Measurements from ENCODE around the gene NEURL3.
A peak's percentile ranks its signal among the peaks of the same experiment; 100 is the strongest.

Gene NEURL3

DNA sequence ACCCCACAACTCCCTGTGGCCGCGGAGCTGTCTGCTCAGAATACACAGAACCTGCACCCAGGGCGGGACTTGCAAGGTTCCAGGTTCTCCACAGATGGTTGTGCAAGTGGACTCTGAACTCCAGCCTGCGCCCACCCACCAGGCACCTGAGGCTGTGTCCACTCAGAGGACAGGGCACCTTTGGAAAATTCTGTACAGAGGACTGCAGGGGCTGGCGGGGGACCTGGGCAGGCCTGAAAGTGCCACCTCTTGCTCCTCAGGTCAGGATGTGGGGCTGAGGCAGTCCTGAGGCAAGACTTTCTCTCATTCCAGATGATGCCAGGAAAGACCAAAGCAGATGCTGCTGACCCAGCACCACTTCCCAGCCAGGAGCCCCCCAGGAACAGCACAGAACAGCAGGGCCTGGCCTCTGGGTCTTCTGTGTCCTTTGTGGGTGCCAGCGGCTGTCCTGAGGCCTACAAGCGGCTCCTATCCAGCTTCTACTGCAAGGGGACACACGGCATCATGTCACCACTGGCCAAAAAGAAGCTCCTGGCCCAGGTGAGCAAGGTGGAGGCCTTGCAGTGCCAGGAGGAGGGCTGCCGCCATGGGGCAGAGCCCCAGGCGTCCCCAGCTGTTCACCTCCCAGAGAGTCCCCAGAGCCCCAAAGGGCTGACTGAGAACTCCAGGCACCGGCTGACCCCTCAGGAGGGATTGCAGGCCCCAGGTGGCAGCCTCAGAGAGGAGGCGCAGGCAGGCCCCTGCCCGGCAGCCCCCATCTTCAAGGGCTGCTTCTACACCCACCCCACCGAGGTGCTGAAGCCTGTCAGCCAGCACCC is 45.8 kb upstream of the NEURL3 start:
- DNase-seq (ENCODE audit: low read depth): no peak
- TF ChIP-seq, protein P1, sequence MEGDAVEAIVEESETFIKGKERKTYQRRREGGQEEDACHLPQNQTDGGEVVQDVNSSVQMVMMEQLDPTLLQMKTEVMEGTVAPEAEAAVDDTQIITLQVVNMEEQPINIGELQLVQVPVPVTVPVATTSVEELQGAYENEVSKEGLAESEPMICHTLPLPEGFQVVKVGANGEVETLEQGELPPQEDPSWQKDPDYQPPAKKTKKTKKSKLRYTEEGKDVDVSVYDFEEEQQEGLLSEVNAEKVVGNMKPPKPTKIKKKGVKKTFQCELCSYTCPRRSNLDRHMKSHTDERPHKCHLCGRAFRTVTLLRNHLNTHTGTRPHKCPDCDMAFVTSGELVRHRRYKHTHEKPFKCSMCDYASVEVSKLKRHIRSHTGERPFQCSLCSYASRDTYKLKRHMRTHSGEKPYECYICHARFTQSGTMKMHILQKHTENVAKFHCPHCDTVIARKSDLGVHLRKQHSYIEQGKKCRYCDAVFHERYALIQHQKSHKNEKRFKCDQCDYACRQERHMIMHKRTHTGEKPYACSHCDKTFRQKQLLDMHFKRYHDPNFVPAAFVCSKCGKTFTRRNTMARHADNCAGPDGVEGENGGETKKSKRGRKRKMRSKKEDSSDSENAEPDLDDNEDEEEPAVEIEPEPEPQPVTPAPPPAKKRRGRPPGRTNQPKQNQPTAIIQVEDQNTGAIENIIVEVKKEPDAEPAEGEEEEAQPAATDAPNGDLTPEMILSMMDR (conservative IDR thresholded peaks at IDR 0.05; ENCODE audit: low read depth, low read length): no peak
- no peak overlapping the region for H3K4me3 ChIP-seq (ENCODE audit: low read length)

DNA sequence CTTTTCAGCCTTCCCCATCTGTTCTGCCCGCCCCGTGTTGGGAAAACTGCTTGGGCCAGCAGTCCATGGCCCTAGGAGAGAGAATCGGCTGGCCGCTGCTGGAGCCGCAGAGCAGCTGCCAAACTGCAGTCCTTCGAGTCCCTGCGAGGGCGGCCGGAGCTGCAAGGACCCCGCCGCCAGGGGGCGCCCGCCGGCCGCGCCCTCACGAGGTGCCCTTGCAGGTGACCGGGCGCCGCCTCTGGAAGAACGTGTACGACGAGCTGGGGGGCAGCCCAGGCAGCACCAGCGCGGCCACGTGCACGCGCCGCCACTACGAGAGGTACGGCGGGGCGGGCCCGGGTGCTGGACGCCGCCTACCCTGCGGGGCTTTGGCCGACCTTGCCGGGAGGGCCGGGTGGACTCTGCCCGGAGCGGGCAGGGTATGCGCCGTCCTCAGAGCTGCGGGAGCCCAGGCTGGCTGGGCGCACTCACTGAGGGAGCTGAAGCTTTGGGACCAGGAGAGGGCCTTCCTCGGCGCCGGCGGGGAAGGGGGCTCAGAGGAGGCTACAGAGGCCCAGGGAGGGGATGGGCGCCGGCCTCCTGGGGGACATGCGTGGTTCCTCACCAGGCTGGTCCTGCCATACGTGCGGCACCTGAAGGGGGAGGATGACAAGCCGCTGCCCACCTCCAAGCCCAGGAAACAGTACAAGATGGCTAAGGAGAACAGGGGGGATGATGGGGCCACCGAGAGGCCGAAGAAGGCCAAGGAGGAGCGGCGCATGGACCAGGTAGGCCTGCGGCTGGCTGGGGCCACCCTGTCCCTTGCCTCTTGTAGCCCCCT is 45.0 kb upstream of the NEURL3 start:
- H3K4me3 ChIP-seq (ENCODE audit: low read length): no peak overlapping the region
- DNase-seq (ENCODE audit: low read depth): no peak
- TF ChIP-seq, protein P1 (conservative IDR thresholded peaks at IDR 0.05; ENCODE audit: low read depth, low read length): peak; percentile 42

DNA sequence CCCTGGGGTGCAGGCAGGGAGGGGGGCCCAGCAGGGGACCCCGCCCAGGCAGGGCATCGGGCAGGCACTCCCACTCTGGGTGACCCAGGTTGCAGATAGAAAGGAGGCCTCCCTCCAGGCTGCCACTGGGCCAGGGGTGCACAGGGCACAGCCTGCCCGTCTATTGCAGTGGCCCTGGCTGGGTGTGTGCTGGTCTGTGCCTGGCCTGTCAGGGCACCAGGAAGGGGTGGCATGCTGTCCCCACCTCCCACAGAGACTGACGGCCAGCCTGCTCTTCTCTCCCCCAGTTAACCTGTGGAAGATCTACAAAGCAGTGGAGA is 44.3 kb upstream of the NEURL3 start:
- TF ChIP-seq, protein P1 (conservative IDR thresholded peaks at IDR 0.05; ENCODE audit: low read depth, low read length): no peak

DNA sequence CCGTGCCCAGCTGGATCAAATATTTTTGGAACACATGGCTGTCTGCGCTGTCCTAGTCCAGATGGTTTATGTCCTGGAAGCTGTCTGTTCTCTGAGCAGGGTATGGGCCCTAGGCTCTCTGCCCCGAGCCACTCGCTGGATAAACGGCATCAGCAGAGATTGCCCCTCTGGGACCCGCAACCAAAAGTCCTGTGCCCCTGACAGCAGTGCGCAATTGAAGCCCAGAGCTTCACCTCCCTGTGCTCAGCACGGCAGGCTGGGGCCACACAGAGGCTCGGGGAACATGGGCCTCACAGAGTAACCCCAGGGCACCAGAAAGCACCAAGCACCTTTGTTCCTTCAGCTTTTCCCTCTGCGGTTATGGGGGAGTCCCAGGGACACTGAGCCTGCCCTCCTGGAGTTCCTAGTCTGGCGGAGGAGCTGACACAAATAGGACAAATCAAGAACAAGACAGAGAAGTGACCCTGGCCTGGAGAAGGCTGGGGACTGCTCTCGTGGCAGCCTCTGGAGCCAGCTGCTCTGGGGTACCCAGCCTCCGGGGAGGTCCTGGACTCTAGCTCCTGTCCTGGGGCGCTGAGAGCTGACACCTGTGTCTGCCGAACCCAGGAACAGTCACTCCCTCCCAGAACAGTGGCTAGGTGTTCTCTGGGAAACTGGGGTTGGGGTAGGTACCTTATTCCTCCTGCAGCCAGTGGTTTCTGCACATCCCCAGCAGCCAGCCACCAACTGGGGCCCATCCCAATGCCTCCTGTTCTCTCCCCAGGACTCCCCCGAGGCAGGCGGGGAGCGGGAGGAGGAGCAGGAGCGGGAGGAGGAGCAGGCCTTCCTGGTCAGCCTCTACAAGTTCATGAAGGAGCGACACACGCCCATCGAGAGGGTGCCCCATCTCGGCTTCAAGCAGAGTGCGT is 43.7 kb upstream of the NEURL3 start:
- H3K4me3 ChIP-seq (ENCODE audit: low read length): no peak overlapping the region
- TF ChIP-seq, protein P1 (conservative IDR thresholded peaks at IDR 0.05; ENCODE audit: low read depth, low read length): no peak
- no peak for DNase-seq (ENCODE audit: low read depth)

More for the DNA sequence above, 44.3 kb upstream of the NEURL3 start:
- DNase-seq (ENCODE audit: low read depth): no peak
- H3K4me3 ChIP-seq (ENCODE audit: low read length): no peak overlapping the region

DNA sequence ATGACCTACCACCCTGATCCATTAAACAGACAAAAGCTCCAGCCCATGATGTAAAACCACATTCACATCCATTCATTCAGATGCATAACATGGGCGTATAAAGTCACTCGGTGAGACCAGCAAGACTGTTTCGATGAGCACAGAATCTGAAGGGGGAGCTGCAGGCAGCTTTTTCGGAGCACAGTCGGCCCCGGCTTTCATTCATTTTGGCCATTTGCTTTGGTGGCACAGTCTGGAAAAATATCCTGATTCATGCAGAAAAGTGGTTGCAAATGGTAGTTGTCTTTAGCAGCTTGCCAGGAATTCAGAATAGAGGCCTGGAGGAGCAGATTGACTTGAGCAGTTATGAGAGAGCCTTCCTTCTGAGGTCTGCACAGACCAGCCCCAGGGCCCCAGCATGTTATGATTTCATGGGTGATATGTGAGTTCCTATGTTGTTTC is 42.6 kb upstream of the NEURL3 start:
- no peak overlapping the region for H3K4me3 ChIP-seq (ENCODE audit: low read length)
- TF ChIP-seq, protein P1 (conservative IDR thresholded peaks at IDR 0.05; ENCODE audit: low read depth, low read length): no peak
- DNase-seq (ENCODE audit: low read depth): no peak

DNA sequence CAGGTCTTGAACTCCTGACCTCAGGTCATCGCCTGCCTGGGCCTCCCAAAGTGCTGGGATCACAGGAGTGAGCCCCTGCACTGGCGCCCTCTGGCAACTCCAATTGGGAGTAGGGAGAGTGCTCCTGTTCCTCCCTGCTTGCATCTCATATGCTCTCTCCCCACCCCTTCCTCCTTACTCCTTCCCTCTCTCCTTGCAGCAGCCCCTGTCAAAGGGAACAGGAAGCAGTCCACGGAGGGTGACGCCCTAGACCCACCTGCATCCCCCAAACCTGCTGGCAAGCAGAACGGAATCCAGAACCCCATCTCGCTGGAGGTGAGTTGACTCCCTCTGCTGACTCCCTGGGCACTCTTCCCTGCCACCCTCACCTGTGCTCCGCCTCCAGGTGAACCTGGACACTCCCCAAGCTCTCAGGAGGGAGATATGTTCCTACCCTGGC is 42.1 kb upstream of the NEURL3 start:
- DNase-seq (ENCODE audit: low read depth): no peak
- TF ChIP-seq, protein P1 (conservative IDR thresholded peaks at IDR 0.05; ENCODE audit: low read depth, low read length): no peak
- H3K4me3 ChIP-seq (ENCODE audit: low read length): no peak overlapping the region
